Astrocyte of the spinal cord (primary cell): ENCODE measurements around the gene NBPF3.

Source experiments
- DNase-seq: peaks from one replicate; pipeline ENCODE4 v3.0.0; 2011; ENCODE audit warnings: low read depth, low spot score
- H3K4me3 ChIP-seq: 2 replicates; pipeline ENCODE4 v1.5.1; 2011; ENCODE audit warnings: low read depth, mild to moderate bottlenecking, low read length, moderate library complexity
- in situ Hi-C: cut with HindIII; loops from 2 replicates; pipeline ENCODE4 v1.10.0; 2017; ENCODE audit warnings: low sequenced_read_pairs
- TF ChIP-seq, protein P1 (sequence below): IDR thresholded peaks from 2 replicates; pipeline ENCODE4 v1.5.1; 2012; ENCODE audit warnings: low read depth, mild to moderate bottlenecking, low read length, inconsistent platforms

NBPF3 gene

DNA sequence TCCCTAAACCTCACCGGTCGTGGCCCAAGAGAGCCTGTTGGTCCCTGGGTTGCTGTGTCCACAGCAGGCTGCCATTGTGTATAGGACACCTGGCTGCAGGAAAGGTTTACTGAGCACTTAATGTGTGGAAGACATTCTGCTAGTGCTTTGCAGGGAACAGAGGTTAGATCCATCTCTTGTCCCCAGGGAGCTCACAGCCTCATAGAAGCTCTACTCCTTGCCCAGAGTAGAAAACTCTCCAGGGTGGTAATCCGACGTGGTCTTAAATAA lies 52.4 kb downstream of the NBPF3 start:
- H3K4me3 ChIP-seq, result no peak overlapping the region
- no peak for DNase-seq
- in situ Hi-C loops, result no loop called here
- TF ChIP-seq, protein P1, sequence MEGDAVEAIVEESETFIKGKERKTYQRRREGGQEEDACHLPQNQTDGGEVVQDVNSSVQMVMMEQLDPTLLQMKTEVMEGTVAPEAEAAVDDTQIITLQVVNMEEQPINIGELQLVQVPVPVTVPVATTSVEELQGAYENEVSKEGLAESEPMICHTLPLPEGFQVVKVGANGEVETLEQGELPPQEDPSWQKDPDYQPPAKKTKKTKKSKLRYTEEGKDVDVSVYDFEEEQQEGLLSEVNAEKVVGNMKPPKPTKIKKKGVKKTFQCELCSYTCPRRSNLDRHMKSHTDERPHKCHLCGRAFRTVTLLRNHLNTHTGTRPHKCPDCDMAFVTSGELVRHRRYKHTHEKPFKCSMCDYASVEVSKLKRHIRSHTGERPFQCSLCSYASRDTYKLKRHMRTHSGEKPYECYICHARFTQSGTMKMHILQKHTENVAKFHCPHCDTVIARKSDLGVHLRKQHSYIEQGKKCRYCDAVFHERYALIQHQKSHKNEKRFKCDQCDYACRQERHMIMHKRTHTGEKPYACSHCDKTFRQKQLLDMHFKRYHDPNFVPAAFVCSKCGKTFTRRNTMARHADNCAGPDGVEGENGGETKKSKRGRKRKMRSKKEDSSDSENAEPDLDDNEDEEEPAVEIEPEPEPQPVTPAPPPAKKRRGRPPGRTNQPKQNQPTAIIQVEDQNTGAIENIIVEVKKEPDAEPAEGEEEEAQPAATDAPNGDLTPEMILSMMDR, result no peak

DNA sequence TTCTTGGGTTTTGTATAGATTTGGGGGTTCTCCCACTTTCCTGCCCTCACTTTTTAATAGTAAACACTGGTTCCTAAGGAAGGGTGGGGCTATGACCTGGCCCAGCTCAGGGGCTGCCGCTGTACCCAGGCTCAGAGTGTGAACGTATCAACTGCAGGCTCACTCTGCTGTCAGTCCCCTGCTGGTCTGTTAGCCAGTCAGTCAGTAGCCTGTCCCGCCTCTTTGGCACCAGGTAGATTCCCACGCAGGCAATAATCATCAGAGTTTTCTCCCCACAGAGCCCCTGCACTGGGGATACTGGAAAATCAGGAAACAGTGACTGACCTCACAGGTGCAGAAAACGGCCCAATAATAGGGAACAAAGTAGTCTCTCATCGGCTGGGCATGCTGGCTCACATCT lies 54.3 kb downstream of the NBPF3 start:
- TF ChIP-seq, protein P1, result no peak
- H3K4me3 ChIP-seq, result no peak overlapping the region
- in situ Hi-C loops, result no loop called here
- no peak for DNase-seq

- TF ChIP-seq, protein P1, result no peak
- no peak overlapping the region for H3K4me3 ChIP-seq
- in situ Hi-C loops, result no loop called here
- no peak for DNase-seq
Observed at GRCh38 chr1:21495225-21495820, 55.4 kb downstream of the NBPF3 start.

GRCh38 chr1:21496063-21496462 lies 56.1 kb downstream of the NBPF3 start:
- no peak overlapping the region for H3K4me3 ChIP-seq
- TF ChIP-seq, protein P1, result no peak
- no peak for DNase-seq
- in situ Hi-C loops, result no loop called here

DNA sequence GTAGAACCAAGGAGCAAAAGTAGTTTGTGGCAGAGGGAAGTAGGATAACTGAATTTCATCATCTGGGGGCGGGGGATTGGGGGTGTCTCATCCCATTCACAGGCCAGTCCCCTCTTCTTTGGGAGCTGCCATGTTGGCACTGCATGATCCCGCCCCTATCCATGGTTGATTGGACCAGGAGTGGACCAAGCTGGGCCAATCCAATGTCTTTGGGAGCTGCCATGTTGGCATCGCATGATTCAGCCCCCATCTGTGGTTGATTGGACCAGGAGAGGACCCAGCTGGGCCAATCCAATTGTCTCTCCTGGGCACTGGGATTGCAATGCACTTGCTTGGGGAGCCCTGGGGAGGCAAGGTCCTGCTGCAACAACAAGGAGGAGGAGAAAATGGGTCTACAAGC lies 56.9 kb downstream of the NBPF3 start:
- no peak for DNase-seq
- in situ Hi-C loops, result no loop called here
- TF ChIP-seq, protein P1, result no peak
- H3K4me3 ChIP-seq, result no peak overlapping the region

DNA sequence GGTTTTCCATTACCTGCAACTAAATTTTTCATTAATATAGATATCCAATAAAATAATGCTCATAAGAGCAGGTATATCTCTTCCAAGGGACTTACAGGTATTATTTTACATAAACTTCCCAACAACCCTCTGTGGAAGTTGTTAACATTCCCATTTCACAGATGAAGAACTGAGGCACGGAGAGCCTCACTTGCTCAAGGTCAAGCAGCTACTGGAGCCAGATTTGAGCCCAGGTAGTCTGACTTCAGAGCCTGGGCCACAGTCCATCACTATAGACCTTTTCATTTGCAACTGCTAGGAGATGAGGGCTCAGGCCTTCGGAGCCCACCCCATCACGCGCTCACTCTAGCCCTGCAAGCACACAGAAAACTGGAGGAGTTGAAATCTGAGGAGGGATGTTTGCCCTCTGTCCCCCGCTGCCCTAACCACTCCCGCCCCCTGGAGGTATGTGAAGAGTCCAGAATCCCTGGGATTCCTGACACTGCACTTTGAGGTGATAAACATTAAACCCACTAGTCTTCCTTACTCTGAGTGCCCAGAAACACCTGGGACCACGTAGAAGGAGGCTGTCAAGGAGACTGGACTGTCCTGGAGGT lies 57.6 kb downstream of the NBPF3 start:
- H3K4me3 ChIP-seq, result no peak overlapping the region
- TF ChIP-seq, protein P1, result no peak
- DNase-seq, result no peak
- in situ Hi-C loops, result no loop called here
